HG03025 (cell line): ENCODE measurements around the gene ZNF680.
"Not testable (repeated sequence)": the region's sequence is repeated elsewhere in the genome, so short reads cannot be mapped to it uniquely, and the experiment has no call there.

Experiments
- ATAC-seq: cut with Tn5 transposase; IDR thresholded peaks from one replicate; pipeline ENCODE4 v1.9.1; 2021; ENCODE audit warnings: mild to moderate bottlenecking, moderate library complexity; ENCODE audit not compliant: unreplicated experiment, low FRiP score

ZNF680 gene

DNA sequence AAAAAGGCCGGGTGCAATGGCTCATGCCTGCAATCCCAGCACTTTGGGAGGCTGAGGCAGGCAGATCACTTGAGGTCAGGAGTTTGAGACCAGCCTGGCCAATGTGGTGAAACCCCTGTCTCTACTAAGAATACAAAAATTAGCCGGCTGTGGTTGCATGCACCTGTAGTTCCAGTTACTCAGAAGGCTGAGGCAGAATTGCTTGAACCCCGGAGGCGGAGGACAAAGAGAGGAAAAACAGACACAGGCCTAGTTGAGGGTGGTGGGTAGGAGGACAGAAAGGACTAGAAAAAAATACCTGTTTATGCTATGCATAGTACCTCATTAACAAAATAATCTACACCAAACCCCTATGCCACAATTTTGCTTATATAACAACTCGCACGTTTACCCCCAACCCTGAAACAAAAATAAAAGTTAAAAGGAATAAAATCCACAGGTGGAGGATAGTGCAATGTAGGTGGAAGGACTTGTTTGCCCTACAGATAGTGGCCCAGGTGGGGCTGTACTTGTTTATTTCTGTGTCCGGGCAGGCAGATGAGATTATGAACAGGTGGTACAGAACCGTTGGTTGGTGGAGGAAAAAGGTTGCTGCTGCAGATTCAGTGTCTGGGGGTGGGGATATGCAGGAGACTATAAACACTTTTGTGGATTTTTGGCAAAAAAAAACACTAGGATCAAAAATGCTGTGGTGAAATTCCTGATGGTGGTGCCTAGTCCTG, 5.1 kb downstream of the ZNF680 start:
- no peak for ATAC-seq

GRCh38 chr7:64555046-64555445, 7.8 kb downstream of the ZNF680 start:
- ATAC-seq, result no peak

DNA sequence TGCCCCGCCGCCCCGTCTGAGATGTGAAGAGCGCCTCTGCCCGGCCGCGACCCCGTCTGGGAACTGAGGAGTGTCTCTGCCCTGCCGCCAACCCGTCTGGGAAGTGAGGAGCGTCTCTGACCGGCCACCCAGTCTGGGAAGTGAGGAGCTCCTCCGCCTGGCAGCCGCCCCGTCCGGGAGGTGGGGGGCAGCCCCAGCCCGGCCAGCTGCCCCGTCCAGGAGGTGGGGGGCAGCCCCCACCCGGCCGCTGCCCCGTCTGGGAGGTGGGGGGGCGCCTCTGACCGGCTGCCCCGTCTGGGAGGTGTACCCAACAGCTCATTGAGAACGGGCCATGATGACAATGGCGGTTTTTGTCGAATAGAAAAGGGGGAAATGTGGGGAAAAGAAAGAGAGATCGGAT, 8.7 kb downstream of the ZNF680 start:
- ATAC-seq, result not testable (repeated sequence)

GRCh38 chr7:64551375-64552142, 11.3 kb downstream of the ZNF680 start:
- ATAC-seq, result no peak

DNA sequence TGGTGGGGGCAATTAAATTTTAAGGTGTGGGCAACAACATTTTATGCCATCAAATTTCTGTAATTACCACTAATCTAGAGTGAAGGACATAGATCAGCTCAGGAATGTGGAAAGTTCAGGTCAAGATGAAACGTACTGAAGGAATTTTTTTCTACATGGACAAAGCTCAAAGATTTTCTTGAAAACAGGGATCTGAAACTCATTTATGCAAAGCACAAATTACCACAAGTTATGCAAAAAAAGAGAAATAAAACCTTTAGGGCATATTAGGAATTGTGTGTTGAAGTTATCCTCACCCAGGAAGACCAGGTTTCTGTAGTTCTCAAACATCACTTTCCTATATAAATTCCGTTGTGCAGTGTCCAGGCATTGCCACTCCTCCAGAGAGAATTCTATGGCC, 18.9 kb downstream of the ZNF680 start:
- ATAC-seq, result no peak

GRCh38 chr7:64541438-64542359, 21.2 kb downstream of the ZNF680 start:
- ATAC-seq, result no peak

GRCh38 chr7:64533756-64534155, 29.1 kb downstream of the ZNF680 start:
- ATAC-seq, result no peak

DNA sequence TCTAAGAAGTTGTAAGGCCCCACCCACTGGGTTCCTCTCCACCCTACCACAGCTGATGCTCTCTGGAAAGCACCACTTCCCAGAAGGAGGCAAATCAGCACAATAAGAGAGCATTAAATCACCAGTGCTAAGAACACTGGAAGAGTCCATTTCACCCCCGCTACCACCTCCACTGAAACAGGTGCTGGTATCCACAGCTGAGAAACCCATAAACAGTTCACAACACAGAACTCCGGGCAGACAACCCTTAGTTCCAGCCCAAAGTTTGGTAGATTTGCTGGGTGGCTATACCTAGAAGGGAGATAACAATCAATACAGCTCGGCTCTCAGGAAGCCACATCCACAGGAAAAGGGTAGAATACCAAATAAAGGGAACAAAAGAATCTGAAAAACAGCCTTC, 34.1 kb downstream of the ZNF680 start:
- ATAC-seq, result no peak

- ATAC-seq, result no peak
Measured at GRCh38 chr7:64521409-64521984, 41.4 kb downstream of the ZNF680 start.

DNA sequence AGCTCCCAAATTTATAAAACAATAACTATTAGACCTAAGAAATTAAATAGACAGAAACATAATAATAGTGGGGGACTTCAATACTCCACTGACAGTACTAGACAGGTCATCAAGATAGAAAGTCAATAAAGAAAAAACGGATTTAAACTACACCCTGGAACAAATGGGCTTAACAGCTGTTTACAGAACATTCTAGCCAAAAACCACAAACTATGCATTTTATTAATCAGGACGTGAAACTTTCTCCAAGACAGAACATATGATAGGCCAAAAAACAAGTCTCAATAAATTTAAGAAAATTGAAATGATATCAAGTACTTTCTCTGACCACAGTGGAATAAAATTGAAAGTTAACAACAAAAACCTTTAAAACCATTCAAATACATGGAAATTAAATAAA, 46.4 kb downstream of the ZNF680 start:
- no peak for ATAC-seq

- no peak for ATAC-seq
Measured at GRCh38 chr7:64515781-64516180, 47.1 kb downstream of the ZNF680 start.

DNA sequence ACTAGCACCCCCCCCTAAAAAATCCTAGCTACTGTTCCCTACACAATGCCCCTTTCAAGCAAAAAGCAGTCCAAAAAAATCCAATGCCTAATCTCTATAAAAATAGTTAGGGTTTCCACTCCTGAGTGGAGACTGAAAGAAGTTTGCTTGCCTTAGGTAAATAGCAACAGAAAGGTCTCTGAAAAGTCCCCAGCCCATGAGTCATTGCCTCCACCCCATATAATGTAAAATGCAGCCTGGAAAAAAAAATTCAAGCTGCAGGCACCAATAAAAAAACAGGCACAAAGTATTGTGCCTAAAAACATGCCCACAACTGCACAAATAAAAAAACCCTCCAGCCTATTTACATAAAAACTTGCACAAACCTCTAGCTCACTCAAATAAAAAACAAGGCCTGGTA, 47.5 kb downstream of the ZNF680 start:
- ATAC-seq, result no peak

DNA sequence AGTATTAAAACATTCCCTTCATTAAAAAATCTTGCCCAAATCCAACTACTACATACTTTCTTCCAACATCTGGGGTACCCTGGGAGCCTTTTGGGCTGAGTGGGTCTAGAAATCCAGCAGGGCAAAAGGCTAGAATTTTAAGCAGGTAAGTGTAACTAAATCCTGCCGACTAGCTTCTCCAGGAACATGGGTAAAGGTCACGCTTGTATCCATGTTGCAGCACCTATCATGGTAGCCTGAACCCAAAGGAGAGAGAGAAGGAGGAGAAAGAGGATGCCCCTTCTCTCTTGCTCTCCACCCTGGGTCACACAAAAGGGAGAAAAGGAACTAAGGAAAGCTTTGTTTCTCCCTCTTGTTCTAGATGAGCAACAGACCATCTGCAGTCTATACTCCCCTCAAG, 53.3 kb downstream of the ZNF680 start:
- ATAC-seq, result no peak

- ATAC-seq, result no peak
Measured at GRCh38 chr7:64504581-64505120, 58.2 kb downstream of the ZNF680 start.

GRCh38 chr7:64498270-64498669, 64.6 kb downstream of the ZNF680 start:
- ATAC-seq, result no peak

GRCh38 chr7:64494912-64495461, 67.9 kb downstream of the ZNF680 start:
- no peak for ATAC-seq

DNA sequence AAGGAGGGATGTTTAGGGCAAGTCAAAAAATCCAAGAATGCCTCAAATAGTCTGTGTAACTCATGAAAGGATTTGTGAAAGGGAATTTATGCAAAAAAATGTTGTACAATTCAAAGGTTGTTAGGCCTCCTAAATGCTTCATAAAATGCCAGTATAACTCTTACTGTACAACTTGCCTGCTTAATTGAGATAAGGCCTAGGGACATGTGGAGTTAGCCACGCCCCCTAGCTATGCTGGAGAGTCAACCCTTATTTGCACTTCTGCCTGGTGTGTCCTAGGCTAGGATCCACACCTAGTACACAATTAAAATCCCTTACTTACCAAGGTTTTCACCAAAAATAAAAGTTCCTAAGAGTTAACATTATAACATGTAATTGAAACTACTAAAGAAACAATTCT, 77.2 kb downstream of the ZNF680 start:
- ATAC-seq, result no peak
